Ishikawa (cell line): Measurements from ENCODE around the gene PTPRQ.

Experiments used
- CEBPB ChIP-seq: IDR thresholded peaks from 2 replicates; pipeline ENCODE4 v1.6.1; 2012
- TAF1 ChIP-seq: IDR thresholded peaks from 2 replicates; pipeline ENCODE4 v1.6.1; 2012; ENCODE audit warnings: low read depth, mild to moderate bottlenecking

GRCh38 chr12:80415466-80415865 is 28.6 kb upstream of the PTPRQ start:
- no peak for TF ChIP-seq TAF1
- TF ChIP-seq CEBPB: no peak
